Stimulated activated CD4-positive, alpha-beta T cell treated with anti-CD3 and anti-CD28 coated beads, Interleukin-1b, Interleukin-23, amount 100 ng/mL, for 48 hours (primary cell): ENCODE data around the gene GRAMD1B.
A peak's percentile ranks its signal among the peaks of the same experiment; 100 is the strongest.

ENCODE experiments used
- DNase-seq: peaks from one replicate; pipeline ENCODE4 v3.0.0-alpha.2; 2020

Gene GRAMD1B

DNA sequence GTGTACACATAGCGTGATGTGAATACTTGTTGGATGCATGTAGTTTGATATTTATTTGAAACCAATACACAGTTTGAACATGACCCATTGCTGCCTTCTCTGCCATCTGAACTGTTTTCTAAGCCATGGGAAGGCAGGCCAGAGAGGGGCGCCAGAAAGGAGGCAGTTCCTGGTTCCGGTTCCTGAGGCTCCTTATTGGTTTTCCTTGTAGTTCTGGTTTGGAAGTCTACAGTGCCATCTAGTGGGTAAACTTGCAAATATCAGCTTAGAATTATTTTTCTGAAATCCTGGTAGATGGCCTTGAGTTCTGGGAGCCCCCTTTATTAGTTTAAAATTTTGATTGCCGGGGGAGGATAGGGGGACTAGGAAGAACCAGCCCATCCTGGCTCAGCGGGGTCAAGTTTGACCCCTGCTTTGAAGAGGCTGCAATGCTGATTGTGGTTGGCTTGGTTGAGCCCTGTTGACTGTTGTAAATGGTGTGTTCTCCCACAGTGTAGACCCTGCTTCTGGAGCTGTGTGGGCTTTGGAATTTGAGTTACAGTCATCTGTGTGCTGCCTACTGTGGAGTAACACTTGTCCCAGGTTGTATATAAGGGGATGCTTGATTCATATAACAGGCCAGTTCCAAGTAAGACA is 48.4 kb downstream of the GRAMD1B start:
- peak; percentile 13 for DNase-seq

DNA sequence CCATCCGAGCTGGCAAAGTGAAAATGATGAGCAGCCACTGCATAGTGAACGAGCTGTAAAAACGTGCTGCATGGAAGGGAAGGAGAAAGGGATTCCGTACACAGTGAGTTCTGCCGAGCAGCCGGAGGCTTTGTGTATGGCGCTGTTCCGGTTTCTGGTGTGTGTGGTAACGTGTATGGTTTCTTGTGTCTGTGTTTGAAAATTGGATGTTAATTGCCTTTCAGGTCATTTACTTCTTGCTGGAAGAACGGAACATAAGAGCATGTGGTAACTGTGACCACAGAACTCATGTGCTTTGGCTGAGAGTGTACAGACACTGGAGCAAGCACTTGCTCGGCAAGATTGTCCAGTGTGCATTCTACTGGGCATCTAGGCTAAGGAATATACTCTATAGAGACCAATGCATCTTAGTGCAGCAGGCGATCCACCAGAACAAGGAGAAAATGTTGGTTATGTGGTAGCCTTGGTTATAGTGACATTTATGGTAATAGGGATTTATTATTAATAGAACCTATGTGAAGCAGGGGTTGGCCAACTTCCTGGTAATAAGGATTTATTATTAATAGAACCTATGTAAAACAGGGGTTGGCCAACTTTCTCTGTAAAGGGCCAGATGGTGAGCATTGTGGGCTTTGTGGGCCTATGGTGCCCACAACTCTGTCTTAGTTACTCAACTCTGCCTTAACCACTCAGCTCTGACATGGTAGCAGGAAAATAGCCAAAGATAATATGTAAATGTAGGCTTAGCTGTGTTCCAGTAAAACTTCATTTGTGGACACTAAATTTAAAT is 49.2 kb downstream of the GRAMD1B start:
- no peak for DNase-seq

DNA sequence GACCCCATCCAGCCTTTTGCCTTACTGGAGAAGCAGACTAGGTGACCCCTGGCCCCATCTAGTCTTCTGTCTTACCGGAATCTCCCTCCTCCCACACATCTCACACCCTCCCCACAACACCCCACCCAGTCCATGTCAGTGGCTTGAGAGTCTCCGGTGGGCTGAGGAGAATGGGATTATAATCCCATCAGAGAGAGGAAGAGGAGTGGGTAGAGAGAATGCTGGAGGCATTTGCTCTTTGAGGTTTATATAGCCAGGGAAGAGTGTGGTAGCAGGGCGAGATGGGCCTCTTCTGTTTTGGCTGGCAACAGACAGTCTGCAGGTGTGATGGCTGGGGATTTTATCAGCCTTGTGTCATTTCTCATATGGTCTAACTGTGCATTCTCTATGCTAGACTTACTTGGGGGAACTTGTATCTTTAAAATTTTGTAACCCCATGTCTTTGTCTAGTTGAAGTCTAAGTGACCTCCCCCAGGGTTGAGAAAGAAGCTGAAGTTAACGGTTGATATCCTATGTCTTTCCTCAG is 50.3 kb downstream of the GRAMD1B start:
- DNase-seq, result no peak

DNA sequence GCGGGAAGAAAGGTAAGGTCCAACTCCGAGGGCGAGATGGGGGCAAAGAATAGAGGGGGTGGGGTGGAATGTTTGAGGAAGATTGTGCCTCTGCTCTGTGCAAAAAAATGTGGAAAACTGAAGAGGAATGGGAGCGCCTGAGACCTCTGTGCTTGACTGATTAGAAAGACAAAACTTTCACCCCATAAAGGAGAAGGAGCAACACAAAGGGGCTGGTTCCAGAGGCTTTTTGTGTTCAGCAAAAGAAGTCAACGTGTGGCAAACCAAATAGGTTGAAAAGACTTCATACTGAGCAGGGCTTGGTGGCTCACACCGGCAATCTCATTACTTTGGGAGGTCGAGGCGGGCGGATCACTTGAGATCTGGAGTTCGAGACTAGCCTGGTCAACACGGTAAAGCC is 50.8 kb downstream of the GRAMD1B start:
- no peak for DNase-seq

DNA sequence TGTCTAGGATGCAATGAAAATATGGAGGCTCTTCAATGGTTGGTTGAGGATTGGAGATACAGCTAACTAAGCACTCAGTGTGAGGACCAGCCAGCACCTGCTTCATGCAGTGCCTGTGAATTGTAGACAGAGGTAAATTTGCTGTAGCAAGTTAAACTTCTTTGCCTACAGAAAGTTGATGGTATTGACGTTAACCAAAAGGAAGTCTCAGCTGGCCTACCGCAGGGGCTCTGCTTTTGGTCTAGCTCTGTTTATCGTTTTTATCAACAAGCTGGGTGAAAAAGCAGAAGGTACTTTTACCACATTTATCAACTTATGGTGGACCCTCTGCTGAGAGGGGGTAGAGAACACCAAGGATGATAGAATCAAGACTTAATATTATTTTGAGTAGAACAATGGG is 51.6 kb downstream of the GRAMD1B start:
- no peak for DNase-seq

DNA sequence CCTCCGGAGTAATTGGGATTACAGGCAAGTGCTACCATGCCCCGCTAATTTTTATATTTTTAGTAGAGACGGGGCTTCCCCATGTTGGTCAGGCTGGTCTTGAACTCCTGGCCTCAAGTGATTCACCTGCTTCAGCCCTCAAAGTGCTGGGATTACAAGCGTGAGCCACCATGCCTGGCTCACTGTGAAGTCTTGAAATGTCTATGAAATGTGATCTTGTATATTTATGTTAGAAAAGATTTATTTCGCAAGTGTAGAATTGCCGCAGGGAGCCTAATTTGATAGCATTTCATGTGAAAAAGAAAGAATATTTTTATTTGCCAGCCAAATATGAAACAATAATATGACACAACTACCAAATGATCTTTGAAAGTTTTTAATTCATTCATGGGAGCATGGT is 52.1 kb downstream of the GRAMD1B start:
- DNase-seq, result no peak

DNA sequence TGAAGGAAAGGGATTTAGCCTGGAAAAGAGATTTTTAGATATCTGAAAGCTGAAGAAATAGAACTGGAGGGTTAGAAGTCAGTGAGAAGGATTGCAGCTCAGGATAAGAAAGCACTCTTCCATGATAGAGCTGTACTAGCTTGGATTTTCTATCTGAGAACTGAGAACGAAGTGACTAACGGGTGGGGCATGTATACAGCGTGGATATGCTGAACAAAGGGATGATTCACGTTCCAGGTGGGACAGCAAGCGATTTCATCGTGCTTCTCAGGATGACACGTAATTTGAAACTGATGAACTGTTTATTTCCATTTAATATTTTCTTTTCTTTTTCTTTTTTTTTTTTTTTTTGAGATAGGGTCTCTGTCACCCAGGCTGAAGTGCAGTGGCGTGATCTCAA is 53.0 kb downstream of the GRAMD1B start:
- DNase-seq, result peak; percentile 55

DNA sequence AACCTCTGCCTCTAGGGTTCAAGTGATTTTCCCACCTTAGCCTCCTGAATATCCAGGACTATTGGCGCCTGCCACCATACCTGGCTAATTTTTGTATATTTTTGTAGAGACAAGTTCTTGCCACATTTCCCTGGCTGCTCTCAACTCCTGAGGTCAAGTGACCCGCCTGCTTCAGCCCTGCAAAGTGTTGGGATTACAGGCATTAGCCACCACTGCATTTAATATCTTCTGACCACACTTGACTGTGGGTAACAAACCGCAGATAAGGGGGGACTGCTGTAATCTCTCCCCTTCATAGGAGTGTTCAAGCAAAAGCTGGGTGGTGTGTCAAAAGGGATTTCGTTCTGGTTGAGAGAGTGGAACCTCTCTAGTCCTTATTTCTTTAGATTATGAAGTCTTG is 53.4 kb downstream of the GRAMD1B start:
- no peak for DNase-seq

DNA sequence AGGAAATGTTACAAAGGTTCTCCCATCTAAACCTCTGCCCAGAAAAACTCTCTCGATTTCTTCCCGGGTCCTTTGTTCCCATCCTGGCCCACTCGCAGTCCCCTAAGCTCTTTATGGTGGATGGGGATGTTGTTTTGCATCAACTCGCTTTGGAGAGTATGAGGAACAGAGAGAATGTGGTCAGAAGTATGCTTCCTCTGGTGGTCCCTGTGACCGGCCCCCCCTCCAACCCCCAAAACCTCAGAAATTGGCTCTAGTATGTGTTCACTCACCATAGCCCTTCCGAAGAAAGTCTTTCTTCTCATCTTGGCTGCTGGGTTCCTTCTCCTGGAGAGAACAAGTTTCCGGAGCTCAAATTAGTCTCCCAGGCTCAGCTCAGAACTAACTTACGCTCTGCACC is 54.4 kb downstream of the GRAMD1B start:
- DNase-seq, result no peak

DNA sequence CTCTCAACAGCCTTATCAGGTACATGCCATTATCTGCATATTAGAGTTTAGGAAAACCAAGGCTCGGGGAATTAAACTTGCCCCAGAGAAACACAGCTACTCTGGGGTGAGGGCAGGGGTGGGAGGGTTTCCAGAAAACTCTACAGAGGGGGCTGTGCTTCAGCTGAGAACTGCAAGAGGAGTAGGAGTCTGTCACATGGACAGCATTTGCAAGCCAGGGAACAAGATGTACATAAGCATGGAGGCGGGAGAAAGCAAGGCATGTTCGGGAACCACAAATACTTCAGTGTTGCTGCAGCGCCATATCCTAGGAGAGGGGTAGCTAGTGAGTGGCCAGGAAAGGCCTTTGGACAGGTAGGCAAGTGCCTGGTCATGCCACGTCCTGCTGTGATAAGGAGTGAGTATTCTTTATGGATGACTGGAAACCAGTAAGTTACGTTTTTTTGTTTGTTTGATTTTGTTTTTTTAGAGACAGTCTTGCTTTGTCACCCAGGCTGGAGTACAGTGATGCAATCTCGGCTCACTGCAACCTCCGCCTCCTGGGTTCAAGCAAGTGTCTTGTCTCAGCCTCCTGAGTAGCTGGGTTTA is 57.2 kb downstream of the GRAMD1B start:
- DNase-seq, result no peak

DNA sequence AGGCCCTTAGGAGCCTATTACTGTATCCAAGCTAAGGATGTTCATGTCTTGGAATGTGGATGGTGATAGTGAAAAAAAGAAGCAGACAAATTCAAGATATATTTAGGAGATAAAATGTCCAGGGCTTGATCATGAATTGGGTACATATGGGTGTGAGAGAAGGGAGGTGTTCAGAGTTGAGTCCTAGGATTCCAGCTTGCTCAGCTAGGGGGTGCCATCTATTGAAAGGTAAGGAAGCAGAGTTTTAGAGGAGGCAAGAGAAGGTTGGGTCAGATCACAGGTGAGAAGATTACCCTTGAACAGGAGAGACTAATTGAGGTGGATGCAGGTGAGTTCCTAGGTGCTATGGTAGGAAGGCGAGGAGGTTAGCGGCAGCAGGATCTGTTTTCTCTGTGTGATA is 60.5 kb downstream of the GRAMD1B start:
- no peak for DNase-seq

DNA sequence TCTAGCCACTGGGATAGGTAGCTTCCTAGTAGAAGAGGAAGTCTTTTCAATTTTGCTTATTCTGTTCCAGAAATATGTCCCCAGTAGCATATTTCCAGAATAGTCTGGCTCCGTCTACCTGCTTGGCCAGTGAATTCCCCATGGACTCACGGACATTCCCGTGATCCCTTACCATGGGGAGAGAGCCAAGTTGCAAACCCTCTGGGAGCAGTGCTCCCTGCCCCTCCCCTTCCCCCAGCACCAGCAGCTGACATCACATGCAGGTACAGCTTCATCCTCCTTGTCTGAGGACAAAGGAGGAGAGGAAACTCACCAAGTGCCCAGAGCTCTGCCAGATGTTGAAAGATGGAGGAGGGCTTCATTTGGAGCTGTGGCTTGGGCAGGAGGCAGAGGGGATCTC is 61.2 kb downstream of the GRAMD1B start:
- DNase-seq, result no peak

DNA sequence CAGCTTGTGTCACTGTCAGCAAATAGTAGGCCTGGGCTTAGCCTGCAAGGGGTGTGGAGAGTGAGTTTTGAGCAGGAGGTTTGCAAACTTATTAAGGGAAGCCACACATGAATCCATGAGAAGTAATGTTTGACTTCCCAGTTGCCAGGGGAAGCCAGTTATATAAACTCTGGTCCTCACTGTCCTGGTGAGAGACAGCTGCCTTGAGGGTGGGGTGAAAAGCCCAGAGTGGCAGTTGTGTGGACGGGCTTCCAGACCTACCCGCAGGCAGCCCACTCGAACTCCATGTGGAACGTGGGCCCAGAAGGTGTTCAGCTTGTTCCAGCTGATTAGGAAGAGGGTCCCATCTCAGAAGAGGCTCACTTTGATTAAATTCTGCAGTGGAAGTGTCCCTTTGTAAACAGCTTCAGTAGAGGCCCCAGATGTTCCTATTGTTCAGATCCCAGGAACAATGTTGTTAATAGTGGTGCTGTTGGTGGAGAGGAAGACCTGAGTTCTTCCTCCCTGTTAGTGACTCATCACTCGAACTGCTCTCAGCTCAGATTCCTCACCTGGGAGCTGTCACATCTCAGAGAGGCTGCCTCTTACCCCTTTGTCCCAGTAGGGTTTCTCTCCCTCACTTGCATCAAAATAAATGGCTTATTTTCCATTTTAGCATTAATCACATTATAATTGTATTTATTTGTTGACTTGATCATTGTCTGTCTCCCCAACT is 63.4 kb downstream of the GRAMD1B start:
- no peak for DNase-seq

DNA sequence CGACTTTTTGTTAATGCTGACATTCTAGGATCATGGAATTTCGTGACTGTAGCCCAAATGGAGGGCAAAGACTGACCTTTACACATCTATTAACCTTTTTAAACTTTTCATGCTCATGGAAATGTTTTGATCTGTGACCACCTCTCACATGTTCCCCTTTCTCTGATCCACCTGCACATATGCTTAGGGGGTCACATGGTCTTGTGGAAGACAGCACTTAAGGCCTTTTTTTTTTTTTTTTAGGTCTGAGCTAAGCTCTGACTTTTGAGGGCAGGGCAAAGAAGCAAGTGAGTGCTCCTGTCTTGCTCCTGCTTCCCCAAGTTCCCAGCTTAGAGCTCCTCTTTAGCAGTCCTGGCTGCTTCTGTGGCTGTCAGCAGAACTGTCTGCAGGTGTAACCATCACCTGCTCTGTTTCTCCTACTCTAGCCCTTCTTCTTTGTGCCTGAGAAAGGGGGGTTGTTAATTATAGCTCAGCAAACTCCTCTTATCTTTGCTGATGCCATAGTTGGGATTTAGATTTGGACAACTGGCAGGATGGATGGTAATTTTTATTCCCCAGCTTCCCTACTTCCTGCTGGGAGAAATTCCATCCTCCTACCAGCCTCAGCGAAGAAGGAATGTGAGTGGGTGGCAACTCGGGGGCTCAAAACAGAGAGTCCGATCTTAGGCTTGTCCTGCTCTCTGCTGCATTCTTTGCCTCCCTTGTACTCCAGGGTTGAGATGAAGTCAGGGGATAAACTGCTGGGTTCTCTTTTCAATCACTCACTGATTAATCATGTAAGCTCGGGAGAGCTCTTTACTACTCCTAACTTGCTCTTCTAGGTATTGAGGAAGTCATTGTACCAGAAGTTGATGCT is 64.4 kb downstream of the GRAMD1B start:
- no peak for DNase-seq

DNA sequence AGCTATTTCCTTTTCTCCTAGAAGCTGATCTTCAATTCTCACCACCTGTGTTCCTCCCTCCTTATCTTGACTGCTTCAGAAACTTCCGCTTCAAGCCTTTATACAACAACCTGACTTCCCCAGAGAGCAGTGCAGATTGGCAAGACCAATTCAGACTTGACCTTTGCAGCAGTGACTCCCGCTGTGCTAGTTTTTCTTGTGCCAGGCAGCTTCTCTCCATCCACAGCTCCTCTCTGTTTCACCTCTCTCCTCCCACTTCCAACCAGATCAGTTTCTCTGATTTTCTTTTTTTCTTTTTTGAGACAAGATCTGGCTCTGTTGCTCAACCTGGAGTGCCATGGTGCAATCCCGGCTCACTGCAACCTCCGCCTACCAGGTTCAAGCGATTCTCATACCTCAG is 74.3 kb downstream of the GRAMD1B start:
- DNase-seq, result no peak

DNA sequence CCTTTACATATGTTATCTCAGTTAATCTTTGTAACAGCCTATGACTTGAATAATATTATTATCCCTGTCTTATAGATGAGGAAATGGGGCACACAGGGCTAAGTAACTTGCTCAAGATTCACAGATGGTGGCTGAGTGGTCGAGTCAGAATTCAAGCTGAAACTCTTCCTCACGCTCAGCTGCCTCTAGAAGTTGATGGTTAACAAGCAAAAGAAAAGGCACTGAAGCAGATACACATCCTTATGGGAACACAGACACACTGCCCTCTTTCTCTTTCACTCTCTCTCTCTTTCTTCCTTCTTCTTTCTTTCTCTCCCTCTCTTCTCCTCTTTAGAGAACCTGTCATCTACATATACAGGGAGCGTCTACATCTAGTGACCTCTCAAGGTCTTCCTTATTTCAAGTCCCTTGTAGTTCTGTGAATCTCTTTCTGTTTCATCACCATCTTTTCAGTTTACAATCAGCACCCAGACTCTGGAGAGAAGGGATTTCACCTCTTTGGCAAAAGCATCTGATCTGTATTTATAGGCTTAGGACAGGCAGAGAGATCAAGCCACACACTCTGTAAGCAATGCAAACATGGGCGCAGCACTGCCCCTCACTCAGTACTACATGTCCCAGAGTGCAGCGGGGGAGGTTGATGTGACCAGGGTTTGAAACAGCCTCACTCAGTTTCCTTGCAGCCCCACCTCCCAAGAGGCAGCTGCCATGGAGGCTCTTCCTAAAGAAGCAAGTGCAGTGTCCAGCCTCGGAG is 75.7 kb downstream of the GRAMD1B start:
- no peak for DNase-seq

DNA sequence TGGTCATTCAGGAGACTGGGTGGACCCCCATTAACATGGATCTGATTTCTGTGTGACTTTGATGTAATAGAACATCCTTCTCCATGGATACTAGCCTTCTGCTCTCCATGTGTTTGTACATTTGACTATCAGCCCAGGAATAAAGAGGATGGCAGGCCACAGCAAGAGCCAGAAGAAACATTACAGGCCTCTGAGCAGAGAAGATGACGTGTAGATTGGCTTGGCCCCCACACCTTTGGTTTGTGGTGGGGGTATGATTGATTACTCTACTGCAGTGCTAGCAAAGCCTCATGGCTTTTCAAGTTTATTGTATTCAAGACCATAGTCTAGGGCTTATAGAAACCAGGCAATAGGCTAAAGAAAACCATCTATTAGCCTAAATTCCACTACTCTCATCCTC is 77.0 kb downstream of the GRAMD1B start:
- DNase-seq, result no peak

DNA sequence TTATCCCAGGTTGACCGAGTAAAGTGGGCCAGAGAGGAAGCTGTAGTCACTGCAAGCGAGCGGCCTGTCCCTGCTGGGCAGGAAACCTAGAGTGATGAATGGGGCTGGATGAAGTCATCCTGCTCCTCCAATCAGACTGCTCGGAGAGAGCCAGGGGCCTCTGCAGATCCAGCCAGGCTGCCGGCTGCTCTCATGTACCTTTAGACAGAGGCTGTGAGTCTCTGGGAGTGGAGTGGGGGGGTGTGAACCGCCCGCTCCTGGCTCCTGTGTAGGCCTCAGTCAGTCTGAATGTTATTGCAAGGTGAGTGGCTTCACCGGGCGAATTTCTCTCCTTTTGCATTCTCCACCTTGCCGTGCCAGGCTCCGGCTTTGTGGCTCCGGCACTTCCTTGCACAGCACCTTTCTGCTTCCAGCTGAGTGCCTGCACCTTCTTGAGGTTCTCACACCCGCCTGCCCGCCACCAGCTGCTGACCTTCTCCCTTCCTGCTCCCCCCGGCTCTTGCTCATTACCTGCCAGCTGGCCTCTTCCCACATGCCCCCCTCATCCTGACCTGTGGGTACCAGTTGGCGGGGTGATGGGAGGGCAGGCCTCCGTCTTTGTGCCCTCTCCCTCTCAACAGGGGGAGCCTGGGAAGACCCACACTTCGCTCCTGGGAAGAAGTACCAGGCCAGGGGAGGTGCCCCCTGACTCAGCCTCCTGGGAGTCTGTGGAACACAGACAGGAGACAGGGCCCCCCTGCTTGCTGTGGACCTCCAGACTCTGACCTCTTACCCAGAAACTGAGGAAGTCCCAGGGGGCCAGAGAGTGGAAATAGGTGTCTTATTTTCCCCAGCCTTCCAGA is 79.9 kb downstream of the GRAMD1B start:
- DNase-seq, result no peak

DNA sequence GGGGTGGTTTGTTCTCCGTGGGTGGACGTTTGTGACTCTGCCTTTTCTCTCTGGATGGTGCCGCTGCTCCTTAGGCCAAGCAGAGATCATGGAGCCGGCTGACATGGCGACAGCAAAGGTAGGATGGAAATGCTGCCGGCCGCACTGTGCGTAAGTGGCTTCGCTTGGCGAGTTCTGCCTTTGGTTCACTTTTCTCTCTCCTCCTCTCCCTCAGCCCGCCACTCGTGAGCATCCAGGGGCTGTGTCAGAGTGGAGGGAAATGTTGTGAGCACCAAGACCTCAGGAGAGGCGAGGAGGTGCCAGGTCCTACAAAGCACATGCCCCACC is 80.5 kb downstream of the GRAMD1B start:
- no peak for DNase-seq

DNA sequence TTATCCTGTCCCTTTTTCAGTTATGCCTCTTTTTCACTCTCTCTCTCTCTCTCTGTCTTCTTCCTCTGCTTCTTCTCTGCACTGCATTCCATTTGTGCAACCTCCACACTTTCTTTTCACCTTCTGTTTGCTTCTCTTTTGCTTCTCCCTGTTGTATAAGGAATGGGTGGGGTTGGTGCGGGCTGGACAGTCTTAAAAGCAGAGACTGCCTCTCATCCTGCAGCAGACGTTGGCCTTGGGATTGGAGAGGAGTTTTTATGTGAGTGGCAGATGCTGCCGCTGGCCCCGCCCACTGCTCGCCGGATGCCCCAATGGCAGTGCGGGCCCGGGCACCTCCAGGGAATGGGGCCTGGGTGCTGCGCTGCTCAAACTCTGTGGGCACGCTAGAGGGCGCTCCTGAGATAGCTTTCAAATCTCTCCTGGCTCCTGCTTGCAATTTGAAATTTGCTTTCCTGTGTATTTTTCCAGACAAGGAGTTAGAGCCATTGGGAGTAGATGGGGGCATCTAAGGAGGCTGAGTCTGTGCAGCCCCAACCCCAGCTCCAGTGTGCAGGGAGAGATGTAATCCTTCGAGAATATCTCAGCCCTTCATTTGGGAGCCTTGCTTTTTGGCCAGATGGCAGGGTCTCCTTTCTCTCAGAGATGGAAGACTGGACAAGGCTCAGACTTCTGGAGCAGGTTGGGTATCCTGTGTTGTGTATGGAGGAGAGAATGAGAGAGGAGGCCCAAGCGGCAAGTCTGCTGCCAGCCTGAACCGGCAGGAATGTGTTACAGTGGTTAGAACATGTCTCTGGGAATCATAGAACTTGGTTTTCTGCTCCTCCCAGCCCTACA is 81.2 kb downstream of the GRAMD1B start:
- DNase-seq, result peak; percentile 76
